A549 (cell line): ENCODE results near the gene MDM1. TPM values are rescaled to one million over a fixed set of nuclear protein-coding genes. Genes with fewer than 3 reads are reported as not detected.

ENCODE experiments used
- ATAC-seq, 2 experiments: fragments of 200-7000 bp in 1 of 2; fragments of >200 bp in 1 of 2; cut with Nextera tagmentation in 1 of 2; cut with Tn5 transposase in 1 of 2; 3 replicates each; pipeline versions ENCODE4 v1.8.0 to v1.9.1; 2018 to 2020; ENCODE audit warnings: mild to moderate bottlenecking in 1 of 2, moderate library complexity in 1 of 2
- CTCF ChIA-PET: fragments of 300-600 bp; sonication (Branson Sonifier 250); formaldehyde crosslinking; extraction: SDS; loops from one replicate; lab custom pipeline; 2021; ENCODE audit warnings: antibody characterized with exemption, inconsistent platforms; lab: Yijun Ruan, JAX
- POLR2A ChIA-PET: fragments of 350-600 bp; formaldehyde crosslinking; extraction: SDS; loops from one replicate; lab custom pipeline; 2021; ENCODE audit warnings: antibody characterized with exemption, inconsistent platforms; lab: Yijun Ruan, JAX
- DNase-seq, 2 experiments: peaks; one replicate each; pipeline versions ENCODE4 v3.0.0 to v3.0.0-alpha.2; 2011 to 2016; ENCODE audit warnings: low read depth in 1 of 2, low spot score in 1 of 2
- FAIRE-seq: peaks from 2 replicates; lab custom pipeline; 2011; peaks lifted over from hg19 to GRCh38; lab: Jason Lieb, UNC
- H3K27ac ChIP-seq, 2 experiments: fragments of >200 bp; sonication (Bioruptor Twin); formaldehyde crosslinking; 3 replicates each; pipeline ENCODE4 v1.5.1; 2016 to 2017
- H3K4me1 ChIP-seq: fragments of >200 bp; sonication (Bioruptor Twin); formaldehyde crosslinking; 3 replicates; pipeline ENCODE4 v1.6.1; 2016
- H3K4me2 ChIP-seq: fragments of >200 bp; sonication (Bioruptor Twin); formaldehyde crosslinking; 3 replicates; pipeline ENCODE4 v1.6.1; 2016
- H3K4me3 ChIP-seq: fragments of >200 bp; sonication (Bioruptor Twin); formaldehyde crosslinking; 3 replicates; pipeline ENCODE4 v1.5.1; 2016
- H3K9me3 ChIP-seq: fragments of >200 bp; sonication (Bioruptor Twin); formaldehyde crosslinking; 3 replicates; pipeline ENCODE4 v1.6.1; 2016
- CEBPB ChIP-seq, 2 experiments: fragments of >200 bp in 1 of 2; sonication (Bioruptor Twin) in 1 of 2; formaldehyde crosslinking in 1 of 2; IDR thresholded peaks; 2 replicates each; pipeline ENCODE4 v1.6.1; 2012 to 2016
- CHD2 ChIP-seq: fragments of 150-350 bp; IDR thresholded peaks from 2 replicates; pipeline ENCODE4 v1.6.1; 2014; ENCODE audit warnings: low read length; ENCODE audit not compliant: partially characterized antibody
- FOSB ChIP-seq: fragments of 250-450 bp; sonication (Bioruptor Pico); IDR thresholded peaks from 2 replicates; pipeline ENCODE4 v1.5.0; 2020; ENCODE audit warnings: mild to moderate bottlenecking, moderate library complexity
- FOXS1 ChIP-seq: fragments of 250-450 bp; sonication (Bioruptor Pico); IDR thresholded peaks from 2 replicates; pipeline ENCODE4 v1.5.0; 2020; ENCODE audit warnings: mild to moderate bottlenecking, moderate library complexity
- GATA3 ChIP-seq: IDR thresholded peaks from 2 replicates; pipeline ENCODE4 v1.6.1; 2012; ENCODE audit warnings: borderline replicate concordance
- HEYL ChIP-seq: fragments of 250-450 bp; sonication (Bioruptor Pico); IDR thresholded peaks from 2 replicates; pipeline ENCODE4 v1.8.0; 2021; ENCODE audit warnings: mild to moderate bottlenecking, moderate library complexity
- HOXA7 ChIP-seq: fragments of 250-450 bp; sonication (Bioruptor Pico); IDR thresholded peaks from 2 replicates; pipeline ENCODE4 v1.5.0; 2020; ENCODE audit warnings: mild to moderate bottlenecking, moderate library complexity
- HOXB13 ChIP-seq: fragments of 250-450 bp; sonication (Bioruptor Pico); IDR thresholded peaks from 2 replicates; pipeline ENCODE4 v1.5.0; 2020; ENCODE audit warnings: low read depth, mild to moderate bottlenecking, moderate library complexity
- HOXB5 ChIP-seq: fragments of 250-450 bp; sonication (Bioruptor Pico); IDR thresholded peaks from 2 replicates; pipeline ENCODE4 v1.5.0; 2020; ENCODE audit warnings: mild to moderate bottlenecking, moderate library complexity
- KDM5A ChIP-seq: fragments of 200-600 bp; sonication (generic); IDR thresholded peaks from 2 replicates; pipeline ENCODE4 v1.6.1; 2016; ENCODE audit warnings: antibody characterized with exemption, mild to moderate bottlenecking
- NFE2L2 ChIP-seq: fragments of 150-350 bp; conservative IDR thresholded peaks from 2 replicates; pipeline ENCODE4 v1.6.1; 2014; ENCODE audit warnings: low read length
- NR3C1 ChIP-seq: fragments of >200 bp; sonication (Bioruptor Twin); formaldehyde crosslinking; IDR thresholded peaks from 3 replicates; pipeline ENCODE4 v1.6.1; 2017
- POLR2A ChIP-seq: IDR thresholded peaks from 2 replicates; pipeline ENCODE4 v1.6.1; 2012; ENCODE audit warnings: mild to moderate bottlenecking, low read length
- RAD21 ChIP-seq, 2 experiments: fragments of >200 bp in 1 of 2; sonication (Bioruptor Twin) in 1 of 2; formaldehyde crosslinking in 1 of 2; IDR thresholded peaks in 1 of 2; conservative IDR thresholded peaks in 1 of 2; 2 replicates in 1 of 2; 3 replicates in 1 of 2; pipeline ENCODE4 v1.6.1; 2012 to 2018; ENCODE audit warnings: inconsistent platforms in 1 of 2
- RARB ChIP-seq: fragments of 250-450 bp; sonication (Bioruptor Pico); IDR thresholded peaks from 2 replicates; pipeline ENCODE4 v1.8.0; 2021; ENCODE audit warnings: mild to moderate bottlenecking, moderate library complexity
- RFX5 ChIP-seq: fragments of 450-650 bp; IDR thresholded peaks from 2 replicates; pipeline ENCODE4 v1.7.1; 2014; ENCODE audit warnings: antibody characterized with exemption, mild to moderate bottlenecking, moderate library complexity
- RNF2 ChIP-seq: fragments of 200-600 bp; sonication (generic); IDR thresholded peaks from 2 replicates; pipeline ENCODE4 v1.6.1; 2016; ENCODE audit warnings: low read depth, mild to moderate bottlenecking, antibody characterized with exemption, moderate library complexity, borderline replicate concordance
- TFCP2L1 ChIP-seq: fragments of 250-450 bp; sonication (Bioruptor Pico); IDR thresholded peaks from 2 replicates; pipeline ENCODE4 v1.5.0; 2021; ENCODE audit warnings: mild to moderate bottlenecking
- TP53 ChIP-seq: fragments of 250-450 bp; sonication (Bioruptor Pico); IDR thresholded peaks from 2 replicates; pipeline ENCODE4 v1.5.0; 2021; ENCODE audit warnings: mild to moderate bottlenecking, moderate library complexity
- ZC3H11A ChIP-seq: fragments of 450-650 bp; IDR thresholded peaks from 2 replicates; pipeline ENCODE4 v1.6.1; 2014; ENCODE audit warnings: antibody characterized with exemption, mild to moderate bottlenecking
- WGBS: methylation state at CpG from one replicate; pipeline ENCODE4 v1.1.6; 2017; ENCODE audit errors: missing lambda C conversion rate; 5-methylcytosine and 5-hydroxymethylcytosine counted together
- polyA plus RNA-seq, 4 experiments: library from polyadenylated mRNA; depleted of rRNA in 3 of 4; stranded (reverse); fragments of >200 nt; fragmentation: RNase III in 1 of 4; extraction: RNeasy Plus Mini Kit Qiagen cat#74134 plus additional on column Dnase treatment in 1 of 4; gene quantifications; 2 replicates in 3 of 4; 3 replicates in 1 of 4; pipeline ENCODE4 v1.2.3, GENCODE V29; 2011 to 2017
- TF ChIP-seq, protein P1 (sequence below): IDR thresholded peaks from 2 replicates; pipeline ENCODE4 v1.6.1; 2012; ENCODE audit warnings: low read depth, borderline replicate concordance
- TF ChIP-seq, protein P2 (sequence below): fragments of 250-450 bp; sonication (Bioruptor Pico); IDR thresholded peaks from 2 replicates; pipeline ENCODE4 v1.5.0; 2020; ENCODE audit warnings: low read depth, mild to moderate bottlenecking, moderate library complexity
- TF ChIP-seq, protein P3 (sequence below): IDR thresholded peaks from 2 replicates; pipeline ENCODE4 v1.6.1; 2012

The MDM1 gene
- polyA plus RNA-seq, 2 of the 4 experiments (the other 2 are of a cell fraction): 12.5 to 24.5 TPM

DNA sequence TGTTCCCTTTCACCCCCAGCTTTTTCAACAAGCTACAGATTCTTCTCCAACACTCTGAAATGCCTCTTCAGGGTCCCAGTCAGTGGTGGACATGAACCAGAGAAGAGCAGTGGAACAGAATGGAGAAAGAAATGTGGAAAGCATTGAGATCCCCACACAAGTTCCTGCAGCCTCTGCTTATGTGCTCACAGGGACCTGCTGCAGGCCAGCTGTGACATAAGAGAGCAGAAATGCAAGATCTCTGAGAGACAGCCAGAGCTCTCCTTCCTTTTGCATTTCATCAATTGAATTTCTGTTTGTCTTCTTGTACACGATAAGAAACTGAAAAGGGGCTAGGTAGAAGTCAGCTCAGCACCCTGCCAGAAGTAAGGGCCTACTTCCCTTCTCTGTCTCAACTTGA, 6.2 kb downstream of the MDM1 start:
- no peak for FAIRE-seq
- peak in 1 of 2 experiments; percentile 30; a peak in 1 of 6 replicates for ATAC-seq
- H3K4me2 ChIP-seq: no peak overlapping the region
- H3K4me3 ChIP-seq: no peak overlapping the region
- peaks cover 1% of the 10 kb centered on the region for H3K4me1 ChIP-seq
- TF ChIP-seq HOXA7 (CRISPR knock-in tag) (no peak), RFX5 (no peak), TFCP2L1 (CRISPR knock-in tag) (no peak), HEYL (CRISPR knock-in tag) (no peak), NFE2L2 (no peak), CHD2 (no peak), TP53 (CRISPR knock-in tag) (no peak), CEBPB (IDR thresholded peaks at IDR 0.05) (no peak), HOXB5 (no peak), GATA3 (no peak), RNF2 (no peak), KDM5A (no peak), NR3C1 (no peak), RAD21 (conservative IDR thresholded peaks at IDR 0.05 in 1 of 2, IDR thresholded peaks at IDR 0.05 in 1 of 2) (no peak)
- TF ChIP-seq, protein P1, sequence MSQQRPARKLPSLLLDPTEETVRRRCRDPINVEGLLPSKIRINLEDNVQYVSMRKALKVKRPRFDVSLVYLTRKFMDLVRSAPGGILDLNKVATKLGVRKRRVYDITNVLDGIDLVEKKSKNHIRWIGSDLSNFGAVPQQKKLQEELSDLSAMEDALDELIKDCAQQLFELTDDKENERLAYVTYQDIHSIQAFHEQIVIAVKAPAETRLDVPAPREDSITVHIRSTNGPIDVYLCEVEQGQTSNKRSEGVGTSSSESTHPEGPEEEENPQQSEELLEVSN: no peak
- TF ChIP-seq, protein P2, sequence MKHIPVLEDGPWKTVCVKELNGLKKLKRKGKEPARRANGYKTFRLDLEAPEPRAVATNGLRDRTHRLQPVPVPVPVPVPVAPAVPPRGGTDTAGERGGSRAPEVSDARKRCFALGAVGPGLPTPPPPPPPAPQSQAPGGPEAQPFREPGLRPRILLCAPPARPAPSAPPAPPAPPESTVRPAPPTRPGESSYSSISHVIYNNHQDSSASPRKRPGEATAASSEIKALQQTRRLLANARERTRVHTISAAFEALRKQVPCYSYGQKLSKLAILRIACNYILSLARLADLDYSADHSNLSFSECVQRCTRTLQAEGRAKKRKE (CRISPR knock-in tag): no peak
- no peaks in the 10 kb centered on the region for H3K9me3 ChIP-seq
- ChIA-PET POLR2A (no interaction called here), CTCF (interaction anchor here (0.8 to 3.0 kb wide), 2 partner anchors 8 to 103 kb away, joined by 3 to 19 read pairs; no protein-coding TSS in a partner anchor)
- H3K27ac ChIP-seq: no peak overlapping the region
- 86% methylated on average over 1 of the region's 1 CpG for WGBS
- DNase-seq: no peak

DNA sequence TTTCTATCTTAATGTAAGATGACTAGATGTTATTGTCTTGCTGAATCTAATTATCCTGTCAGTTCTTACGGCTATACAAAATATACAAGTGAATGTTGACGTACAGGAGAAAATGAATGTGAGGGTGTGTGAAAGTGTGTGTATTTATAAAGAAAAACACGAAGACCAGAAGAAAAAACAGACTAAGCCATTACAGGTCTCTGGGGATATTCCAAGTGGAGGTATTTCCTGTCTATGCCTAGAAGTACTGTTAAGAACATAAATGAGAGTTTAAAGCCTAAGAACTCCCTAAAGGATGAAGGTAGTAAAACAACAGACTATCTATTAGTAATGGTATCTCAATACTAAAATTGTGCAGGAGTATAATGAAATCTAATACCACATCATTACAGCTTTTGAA, 7.6 kb downstream of the MDM1 start:
- POLR2A ChIA-PET: no interaction called here
- Histone ChIP-seq H3K27ac (no peak overlapping the region), H3K4me3 (no peak overlapping the region)
- FAIRE-seq: no peak
- ATAC-seq: no peak
- TF ChIP-seq NR3C1: no peak
- TF ChIP-seq FOXS1: no peak
- no peak for TF ChIP-seq RAD21 (conservative IDR thresholded peaks at IDR 0.05 in 1 of 2, IDR thresholded peaks at IDR 0.05 in 1 of 2)
- TF ChIP-seq, protein P1: no peak
- TF ChIP-seq ZC3H11A: no peak
- no peak for TF ChIP-seq RARB (CRISPR knock-in tag)
- TF ChIP-seq TP53 (CRISPR knock-in tag): no peak
- TF ChIP-seq FOSB (CRISPR knock-in tag): no peak
- TF ChIP-seq, protein P3, sequence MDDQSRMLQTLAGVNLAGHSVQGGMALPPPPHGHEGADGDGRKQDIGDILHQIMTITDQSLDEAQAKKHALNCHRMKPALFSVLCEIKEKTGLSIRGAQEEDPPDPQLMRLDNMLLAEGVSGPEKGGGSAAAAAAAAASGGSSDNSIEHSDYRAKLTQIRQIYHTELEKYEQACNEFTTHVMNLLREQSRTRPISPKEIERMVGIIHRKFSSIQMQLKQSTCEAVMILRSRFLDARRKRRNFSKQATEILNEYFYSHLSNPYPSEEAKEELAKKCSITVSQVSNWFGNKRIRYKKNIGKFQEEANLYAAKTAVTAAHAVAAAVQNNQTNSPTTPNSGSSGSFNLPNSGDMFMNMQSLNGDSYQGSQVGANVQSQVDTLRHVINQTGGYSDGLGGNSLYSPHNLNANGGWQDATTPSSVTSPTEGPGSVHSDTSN: no peak
- TF ChIP-seq HOXB13: no peak
- no peak for TF ChIP-seq POLR2A
- TF ChIP-seq, all 56 proteins: peak for 0
- 78% methylated on average over 3 of the region's 3 CpGs for WGBS
- CTCF ChIA-PET: interaction anchor here (1.0 to 3.1 kb wide), 3 partner anchors 74 to 285 kb away, joined by 3 to 16 read pairs (median 4); no protein-coding TSS in a partner anchor
- Histone ChIP-seq H3K4me1 (no peaks in the 10 kb centered on the region), H3K9me3 (no peaks in the 10 kb centered on the region), H3K4me2 (no peak overlapping the region)
- DNase-seq: no peak
